Tongue (tissue), 2 donors: ENCODE results near the gene PRDM2. TPM values are rescaled to one million over a fixed set of nuclear protein-coding genes. Genes with fewer than 3 reads are reported as not detected.
"Not testable (repeated sequence)": the region's sequence is repeated elsewhere in the genome, so short reads cannot be mapped to it uniquely, and the experiment has no call there.

Experiments
- DNase-seq: peaks from one replicate; pipeline ENCODE4 v3.0.0-alpha.2; 2015
- total RNA-seq: library from RNA; depleted of rRNA; stranded (reverse); fragments of >200 nt; gene quantifications from one replicate; pipeline ENCODE4 v1.2.3, GENCODE V29; 2014

The PRDM2 gene
- total RNA-seq, 1 donor from 2014 or later, result 29.5 TPM

DNA sequence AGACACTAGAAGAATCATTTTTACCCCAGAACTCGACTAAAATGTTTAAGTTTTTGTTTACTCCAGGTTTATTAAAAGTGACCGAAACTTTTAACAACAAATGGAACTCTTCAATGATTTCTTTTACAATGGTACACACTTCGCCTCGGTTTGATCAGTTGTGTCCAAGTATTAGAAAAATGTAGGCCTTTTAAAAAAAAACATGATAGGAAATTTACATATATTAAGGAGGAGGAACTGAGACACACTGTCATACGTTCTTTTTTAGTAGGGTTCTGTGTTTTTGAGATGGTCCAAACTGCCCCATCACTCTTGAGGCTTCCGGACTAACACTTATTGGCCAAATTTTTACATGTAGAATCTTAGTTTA, 1.3 kb downstream of the PRDM2 start:
- no peak for DNase-seq

DNA sequence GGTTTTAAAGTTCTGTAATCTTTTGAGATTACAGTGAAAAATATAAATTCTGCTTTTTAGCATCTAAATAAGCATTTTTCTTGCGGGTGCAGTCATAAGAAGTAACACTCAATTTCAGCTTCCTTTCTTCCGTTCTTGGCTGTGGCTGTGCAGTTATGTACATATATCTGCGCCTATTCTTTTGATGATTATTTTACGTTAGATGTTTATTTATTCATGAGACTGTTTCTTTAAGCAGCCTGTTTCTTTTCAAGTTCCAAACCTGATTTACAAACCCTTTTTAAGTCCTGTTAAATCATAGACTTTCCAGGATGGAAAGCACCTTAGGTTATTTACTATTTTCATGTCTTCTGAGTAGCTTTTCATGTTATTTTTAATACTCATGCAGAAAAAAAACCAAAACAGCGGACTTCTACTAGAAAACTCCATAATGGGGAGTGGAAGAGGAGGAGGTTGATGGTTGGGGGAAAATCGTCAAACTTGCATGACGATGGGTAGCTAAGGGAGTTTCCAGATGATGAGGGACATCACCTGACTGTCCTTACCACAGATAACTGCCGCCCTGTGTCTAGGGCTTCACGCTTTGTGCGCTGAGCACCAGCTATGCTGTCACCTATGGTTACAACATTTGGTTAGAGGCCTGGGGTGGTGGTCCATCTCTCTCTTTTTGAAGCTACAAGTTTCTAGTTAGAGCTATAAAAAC, 2.6 kb downstream of the PRDM2 start:
- DNase-seq, result peak; percentile 8

DNA sequence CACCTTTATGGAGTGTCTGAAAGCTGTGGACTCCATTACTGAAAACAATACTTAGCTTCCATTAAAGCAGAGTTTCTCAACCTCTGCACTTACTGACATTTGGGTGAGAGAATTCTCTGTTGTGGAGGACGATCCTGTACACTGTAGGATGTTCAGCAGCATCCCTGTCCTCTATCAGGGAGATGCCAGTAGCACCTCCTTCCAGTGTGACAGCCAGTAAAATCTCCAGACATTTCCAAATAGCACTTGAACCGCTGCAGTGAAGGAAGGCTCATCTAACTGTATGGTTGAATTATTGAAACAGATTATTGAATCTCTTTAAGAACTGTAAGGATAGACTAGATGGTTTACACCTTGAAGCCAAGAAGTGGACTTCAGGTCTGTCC, 3.1 kb downstream of the PRDM2 start:
- DNase-seq, result no peak

DNA sequence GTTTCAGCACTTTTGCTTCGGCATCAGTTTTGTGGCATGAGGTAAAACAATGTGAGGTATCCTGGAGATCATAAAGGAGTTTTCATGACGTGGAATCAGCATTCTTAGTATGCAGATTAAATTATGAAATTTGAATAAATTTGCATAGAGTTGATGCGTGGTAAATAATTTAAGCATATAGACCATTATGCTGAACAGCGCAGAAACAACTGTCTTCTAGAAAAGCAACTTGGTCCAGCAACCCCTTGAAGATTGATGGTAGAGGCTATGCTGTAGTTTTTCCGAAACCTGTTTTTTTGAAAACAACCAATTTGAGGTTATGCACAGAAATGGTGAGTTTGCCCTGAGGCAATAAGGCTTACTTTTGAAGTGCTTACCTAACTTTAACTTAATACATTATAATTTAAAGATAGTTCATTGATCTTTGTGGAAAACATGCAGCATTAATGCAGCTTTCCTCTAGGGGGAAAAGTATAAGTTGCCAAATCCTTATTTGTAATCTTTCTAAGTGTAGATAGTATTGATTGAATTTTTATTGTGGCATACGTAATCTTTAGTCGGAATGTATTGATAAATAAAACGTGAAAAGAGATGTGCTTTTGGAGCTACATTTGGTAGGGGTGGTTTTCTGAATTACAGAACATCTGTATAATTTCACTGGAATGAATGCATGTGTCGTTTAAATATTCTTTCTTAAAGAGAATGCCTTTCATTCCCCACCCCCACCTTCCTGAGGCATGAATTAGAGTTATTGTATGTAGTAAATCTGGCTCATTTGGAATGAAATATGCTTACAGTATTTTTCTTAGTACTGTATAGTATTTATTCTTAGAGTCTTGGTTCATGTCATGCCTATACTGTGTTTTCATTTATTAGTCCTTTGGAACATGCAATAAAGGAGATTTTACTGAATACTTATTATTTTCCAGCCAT, 3.8 kb downstream of the PRDM2 start:
- no peak for DNase-seq

DNA sequence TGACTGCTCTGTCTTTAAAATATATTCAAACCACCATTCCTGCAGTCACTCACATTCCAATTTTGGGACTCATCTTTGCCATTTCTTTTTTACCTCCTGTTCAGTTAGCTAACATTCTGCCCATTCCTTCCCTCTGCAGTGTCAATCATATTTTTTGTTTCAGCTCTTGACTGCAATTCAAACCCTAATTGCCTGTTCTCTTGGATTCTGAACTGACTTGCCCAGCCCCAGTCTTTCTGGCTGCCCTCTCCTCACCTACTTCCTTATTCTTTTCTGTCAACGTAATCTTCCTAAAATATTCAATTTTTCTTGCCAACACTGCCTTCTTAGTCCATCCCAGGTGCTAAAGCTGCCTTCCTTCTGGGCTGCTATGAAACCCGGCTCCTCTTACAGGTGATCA, 6.1 kb downstream of the PRDM2 start:
- DNase-seq, result no peak

DNA sequence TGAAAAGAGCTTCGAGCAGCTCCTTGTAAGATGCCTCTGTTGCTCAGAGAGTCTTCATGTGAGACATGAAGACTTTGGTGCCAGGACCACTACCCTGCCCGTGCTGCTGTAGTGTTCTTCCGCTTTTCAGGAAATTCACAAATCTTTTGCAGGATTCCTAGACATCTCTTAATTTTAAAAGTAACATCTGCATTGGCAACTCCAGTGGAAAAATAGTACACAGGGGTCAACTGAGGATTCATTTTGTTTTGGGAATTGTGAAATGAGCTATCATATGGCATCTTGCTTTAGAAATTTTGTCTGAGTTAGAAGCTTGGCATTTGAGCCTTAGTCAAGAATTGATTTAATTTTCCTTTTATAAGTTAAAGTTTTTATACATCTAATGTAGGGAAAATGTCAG, 7.2 kb downstream of the PRDM2 start:
- DNase-seq, result no peak

DNA sequence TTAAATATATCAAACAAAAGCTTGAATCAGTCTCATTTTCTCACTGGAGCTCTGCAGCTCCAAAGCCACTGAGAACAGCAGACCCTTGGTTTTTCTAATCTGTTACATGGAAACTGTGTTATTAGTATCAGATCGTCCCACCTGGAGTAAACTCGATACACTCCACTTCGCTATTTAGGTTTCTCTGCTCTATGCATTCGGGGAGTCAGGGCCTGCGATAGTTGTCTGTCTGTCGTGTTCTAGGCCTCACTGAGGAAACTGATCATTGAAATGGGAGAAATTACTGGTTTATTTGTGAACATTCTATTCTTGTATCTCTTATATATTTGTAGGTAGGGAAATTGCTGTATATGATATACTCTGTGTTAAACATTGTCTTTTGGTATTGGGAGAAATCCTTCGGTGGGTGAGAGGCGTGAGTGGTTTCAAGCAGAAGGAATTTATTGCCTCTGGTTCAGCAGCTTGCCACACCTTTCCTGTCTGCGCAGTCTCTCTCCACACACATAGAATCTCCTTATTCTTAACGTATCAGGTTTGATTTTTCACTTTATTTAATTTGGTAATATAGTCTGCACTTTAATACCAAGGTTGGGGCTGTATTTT, 8.5 kb downstream of the PRDM2 start:
- DNase-seq, result no peak

DNA sequence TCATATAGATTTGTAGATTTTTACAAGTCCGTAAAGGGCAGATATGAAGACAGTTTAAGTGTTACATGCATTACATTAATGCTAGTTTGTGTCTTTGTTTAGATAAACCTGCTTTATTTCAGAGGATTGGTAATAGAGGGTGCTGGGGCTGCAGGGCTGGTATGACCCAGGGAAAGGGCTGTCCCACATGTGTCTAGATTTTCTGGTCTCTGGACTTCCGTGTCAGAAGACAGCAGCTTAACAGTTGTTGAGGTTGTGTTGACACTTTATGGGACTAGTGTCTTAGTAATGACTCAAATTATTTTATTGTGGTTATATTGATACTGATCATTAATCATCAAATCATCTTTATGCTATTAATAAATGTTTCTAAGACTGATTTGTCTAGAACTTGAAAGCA, 10.1 kb downstream of the PRDM2 start:
- no peak for DNase-seq

DNA sequence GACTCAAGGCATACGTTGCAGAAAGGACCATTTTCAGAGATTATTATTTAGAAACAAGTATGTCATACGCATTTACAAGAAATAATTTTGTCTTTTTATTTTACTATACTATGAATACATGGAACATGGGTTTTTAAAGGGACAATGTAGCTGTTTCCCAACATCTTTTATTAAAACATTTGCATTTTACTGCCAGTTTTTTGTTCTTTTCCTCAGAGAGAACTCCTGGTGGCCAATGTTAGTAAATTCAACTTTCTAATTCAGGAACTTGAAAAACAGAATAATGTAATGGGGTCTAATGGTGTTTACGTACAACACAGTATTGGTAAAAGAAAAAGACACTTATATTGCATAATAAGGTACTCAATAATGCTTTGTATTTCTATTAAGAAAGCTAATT, 14.9 kb downstream of the PRDM2 start:
- no peak for DNase-seq

DNA sequence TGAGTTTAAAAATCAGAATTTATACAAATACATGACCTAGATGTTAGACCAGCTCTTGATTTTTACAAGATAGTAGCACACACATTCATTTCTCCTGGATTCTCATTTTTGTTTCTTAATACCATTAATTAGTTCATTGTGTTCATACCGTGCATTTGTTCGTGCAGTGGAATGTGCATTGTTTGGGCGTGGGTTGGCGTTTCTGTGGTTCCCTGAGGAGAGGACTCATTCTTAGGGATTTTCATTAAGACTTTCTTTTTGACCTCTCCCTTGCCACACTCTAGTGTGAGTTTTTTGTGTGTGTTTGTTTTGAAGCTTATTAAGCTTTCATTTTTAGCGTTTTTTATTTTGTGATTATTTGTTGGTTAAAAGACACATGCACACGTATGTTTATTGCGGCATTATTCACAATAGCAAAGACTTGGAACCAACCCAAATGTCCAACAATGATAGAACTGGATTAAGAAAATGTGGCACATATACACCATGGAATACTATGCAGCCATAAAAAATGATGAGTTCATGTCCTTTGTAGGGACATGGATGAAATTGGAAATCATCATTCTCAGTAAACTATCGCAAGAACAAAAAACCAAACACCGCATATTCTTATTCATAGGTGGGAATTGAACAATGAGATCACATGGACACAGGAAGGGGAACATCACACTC, 15.8 kb downstream of the PRDM2 start:
- DNase-seq, result not testable (repeated sequence)

DNA sequence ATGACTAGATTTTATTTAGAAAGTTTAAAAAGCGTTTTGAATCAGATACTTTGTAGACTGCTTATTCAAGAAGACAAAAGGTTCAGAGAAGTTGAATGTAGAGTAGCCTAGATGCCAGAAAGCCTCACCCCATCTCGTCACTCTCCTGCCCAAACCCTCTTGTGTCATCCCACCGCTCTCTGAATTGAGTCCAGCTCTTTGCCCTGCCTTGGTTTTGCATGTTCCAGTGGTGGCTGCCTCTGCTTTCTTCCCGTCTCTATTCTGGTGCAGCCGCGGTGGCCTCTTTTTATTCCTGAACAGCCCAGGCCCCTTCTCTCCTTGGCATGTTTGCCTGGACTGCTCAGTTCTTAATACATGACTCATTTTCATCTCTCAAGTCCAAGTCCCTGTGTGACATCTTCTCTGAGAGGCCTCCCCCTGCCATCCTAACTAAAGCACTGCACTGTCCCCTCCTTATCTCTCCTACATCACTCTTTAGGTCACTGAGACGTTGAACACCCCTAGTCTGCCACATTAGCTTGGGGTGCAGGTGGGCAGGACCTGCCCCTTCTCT, 22.9 kb downstream of the PRDM2 start:
- DNase-seq, result no peak

DNA sequence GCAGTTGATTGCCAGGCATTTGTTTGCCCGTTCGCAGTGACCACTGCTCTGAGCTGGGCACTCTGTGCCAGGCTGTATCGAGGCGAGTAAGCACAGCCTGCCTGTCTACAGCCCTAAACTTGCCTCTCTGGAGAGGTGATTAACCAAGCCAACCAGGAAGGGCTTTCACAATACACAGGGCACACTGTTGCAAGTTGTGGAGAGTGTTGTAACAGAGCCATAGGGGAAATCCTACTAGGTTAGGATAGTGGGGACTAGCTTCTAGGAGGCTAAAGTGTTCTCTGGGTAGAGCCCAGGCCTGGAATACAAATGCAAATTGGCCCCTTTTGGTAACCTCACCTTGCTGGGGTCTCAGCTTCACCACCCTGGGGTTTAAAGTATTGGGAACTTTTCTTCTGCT, 23.8 kb downstream of the PRDM2 start:
- DNase-seq, result no peak

DNA sequence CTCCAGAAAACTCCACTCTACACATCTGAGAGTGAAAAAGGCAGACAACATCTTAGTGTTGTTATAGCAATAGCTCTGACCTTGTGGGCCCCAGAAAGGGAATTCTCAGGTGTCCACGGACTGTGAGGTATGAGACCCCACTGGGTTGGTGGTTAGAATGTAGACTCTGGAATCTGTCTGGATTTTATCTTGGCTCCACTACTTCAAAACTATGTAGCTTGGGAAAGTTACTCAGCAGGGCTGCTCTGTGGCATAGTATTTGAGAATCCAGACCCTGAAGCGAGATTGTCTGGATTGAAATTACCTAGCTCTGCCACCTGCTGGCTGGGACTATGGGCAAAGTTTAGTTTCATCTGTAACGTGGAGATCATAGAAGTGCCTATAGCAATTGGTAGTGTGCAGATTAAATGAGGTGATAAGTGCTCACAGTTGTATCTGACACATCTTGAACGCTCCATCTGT, 25.8 kb downstream of the PRDM2 start:
- peak; percentile 35 for DNase-seq

DNA sequence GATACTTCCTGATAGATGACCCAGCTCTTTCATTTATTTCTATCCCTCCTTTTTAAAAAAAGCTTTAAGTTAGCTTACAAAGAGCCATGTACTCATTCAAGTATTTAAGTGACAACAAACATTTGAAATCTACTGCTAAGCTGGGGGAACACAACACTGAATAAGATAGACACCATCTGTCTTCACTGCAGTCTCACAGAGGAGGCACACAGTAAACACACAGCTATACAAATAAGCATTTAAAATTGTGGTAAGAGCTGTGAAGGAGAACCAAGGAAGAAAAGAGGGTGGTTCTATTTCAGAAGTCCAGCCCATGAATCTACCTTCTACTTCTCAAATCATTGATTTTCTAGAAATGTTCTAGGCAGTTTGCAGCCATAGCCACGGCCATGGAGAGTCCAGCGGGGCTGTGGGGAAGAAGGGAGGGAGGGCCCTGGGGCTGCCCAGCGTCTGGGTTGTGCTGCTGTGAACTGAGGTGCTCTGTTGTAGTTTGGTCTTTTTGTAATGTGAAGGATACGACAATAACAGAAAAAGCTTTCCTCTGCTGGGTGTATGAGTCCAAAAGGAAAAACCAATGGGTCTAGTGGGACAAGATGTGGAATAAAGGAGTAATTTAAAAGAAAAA, 28.2 kb downstream of the PRDM2 start:
- DNase-seq, result no peak

DNA sequence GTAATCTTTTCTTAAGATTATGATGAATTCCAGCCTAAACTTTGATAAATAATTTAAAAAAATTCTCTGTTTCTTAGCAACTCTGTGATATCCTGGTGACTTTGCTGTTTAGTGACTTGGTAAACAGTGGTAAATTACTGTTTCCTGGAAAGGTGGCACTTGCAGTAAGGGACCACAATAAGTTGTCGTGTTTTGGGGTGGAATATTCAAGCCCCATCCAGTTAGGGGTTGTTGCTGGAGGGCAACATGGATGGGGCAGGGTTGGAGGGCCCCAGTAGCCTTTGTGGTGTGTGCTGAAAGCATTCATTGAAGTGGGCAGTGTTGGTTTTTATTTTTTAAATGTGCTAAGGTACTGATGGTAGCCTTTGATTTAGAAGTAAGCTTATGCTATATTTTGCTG, 30.3 kb downstream of the PRDM2 start:
- DNase-seq, result no peak

DNA sequence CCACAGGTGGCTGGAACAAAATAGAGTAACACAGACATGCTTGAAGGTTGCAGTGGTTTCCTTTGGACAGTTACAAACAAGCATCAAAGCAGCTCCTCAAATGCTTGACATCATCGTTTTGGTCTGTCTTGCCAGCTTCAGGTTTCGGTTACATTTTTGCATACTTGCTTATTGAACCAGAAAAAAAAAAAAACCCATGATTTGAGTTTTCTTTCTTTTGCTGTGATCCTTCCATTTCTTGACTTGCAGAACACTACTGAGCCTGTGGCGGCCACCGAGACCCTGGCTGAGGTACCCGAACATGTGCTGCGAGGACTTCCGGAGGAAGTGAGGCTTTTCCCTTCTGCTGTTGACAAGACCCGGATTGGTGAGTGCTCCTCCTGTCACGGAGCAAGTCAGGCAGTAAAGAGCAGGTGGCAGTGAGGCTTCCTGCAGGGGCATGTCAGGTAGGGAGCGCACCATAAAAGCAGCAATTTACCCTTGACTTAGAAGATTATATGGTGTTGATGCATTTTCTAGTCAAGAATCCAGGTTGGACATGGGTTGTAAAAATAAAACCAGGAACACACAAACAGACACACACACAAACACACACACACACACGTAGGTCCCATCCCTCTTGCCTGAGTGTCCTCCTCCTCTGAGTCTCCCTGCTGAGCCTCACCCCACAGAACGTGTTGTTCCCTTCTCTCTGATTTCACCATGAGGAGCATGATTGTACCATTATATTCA, 30.9 kb downstream of the PRDM2 start:
- peak; percentile 43 for DNase-seq

DNA sequence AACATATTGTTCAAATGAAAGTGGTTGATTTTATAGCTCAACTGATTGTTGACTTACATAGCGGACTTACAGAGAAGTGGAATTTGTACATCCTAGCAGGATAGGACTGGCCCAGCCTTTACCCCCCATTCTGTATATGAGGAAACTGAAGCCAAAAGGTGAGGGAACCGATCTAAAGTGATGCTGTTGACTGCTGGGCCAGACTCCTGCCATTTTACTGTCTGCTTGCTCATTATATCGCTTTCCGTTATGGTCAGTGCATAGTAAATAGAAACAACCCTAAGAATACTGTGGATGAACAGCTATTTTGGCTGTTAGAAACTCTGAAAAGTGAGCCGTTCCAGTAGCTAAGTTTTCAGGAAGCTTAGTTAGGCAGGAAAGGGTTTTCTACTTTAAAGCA, 31.9 kb downstream of the PRDM2 start:
- DNase-seq, result no peak

DNA sequence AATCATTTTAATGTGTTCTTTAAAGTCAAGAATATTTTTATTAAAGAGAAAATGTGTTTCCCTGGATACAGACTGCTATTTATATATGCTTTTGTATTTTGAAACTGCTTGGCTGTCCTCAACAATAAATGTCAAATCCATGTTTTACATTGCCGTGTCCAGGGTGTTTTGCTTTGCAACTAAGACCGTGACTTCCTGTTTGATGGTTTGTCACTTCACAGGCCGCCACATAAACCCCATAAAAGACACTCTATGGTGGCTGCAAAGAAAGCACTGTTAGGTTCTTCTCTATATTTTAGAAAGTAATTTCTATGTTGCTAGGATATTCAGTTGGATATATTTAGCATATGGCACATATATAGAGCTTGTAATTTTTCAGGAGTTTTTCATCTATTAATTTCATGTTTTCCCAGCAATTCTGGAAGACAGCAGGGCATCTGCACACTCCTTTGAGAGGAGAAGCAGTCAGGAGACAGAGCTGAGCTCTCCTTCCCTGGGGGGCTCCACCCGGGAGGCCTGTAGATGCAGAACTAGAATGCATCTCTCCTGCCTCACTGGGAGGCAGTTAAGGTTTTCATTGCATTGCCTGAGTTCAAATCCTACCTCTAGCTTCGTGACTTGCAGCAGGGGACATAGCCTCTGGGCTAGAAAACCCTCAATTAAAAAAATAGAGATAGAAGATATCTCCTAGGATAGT, 33.1 kb downstream of the PRDM2 start:
- DNase-seq, result no peak

DNA sequence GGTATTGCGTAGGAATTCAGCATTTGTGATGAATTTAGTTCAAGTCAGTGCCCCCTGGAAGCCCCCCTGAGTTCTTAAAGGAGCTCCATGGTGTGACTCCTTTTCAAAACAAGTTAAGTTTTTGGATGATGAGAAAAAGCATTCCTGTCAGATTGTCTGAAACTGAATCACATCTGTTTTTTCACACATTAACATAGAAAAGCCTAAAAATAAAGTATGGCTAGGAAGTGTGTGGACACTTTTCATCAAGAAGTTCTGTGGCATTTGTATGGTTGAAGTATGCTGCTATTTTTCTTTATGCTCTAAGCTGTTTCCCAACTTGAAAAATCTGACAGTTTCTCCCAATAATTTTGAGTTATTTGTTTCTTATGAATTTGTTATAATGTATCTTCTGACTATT, 33.7 kb downstream of the PRDM2 start:
- DNase-seq, result no peak

DNA sequence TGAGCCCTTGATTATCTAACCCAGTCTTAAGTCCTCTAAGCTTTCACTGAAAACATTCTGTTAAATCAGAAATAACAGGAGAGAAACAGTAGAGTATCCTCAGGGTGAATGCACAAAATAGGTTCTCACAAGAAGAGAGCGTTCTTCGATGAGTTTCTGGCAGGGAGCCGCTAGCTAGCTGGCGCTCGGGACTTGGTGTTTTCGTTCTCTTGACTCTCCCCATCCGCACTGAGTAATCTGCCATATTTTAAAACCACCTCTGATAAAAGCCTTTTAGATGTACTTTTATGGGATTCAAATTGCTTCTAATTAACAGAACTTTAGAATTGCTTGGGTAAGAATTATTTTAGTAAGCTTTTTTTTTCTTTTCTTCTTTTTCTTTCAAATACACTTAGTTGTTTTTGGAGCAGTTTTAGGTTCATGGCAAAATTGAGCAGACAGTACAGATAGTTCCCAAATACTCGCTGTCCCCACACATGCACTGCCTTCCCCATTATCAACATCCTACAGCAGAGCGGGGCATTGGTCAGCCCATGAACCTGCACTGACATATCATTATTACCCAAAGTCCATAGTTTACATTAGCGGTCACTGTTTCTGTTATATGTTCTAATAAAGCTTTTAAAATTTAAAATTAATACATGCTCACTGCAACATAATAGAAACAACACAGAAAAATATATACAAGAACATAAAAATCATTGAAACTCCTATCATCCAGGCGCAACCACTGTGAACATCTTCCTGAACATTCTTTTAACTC, 35.4 kb downstream of the PRDM2 start:
- DNase-seq, result no peak
